Measurements from ENCODE around the gene ATF7. TPM values are rescaled to one million over a fixed set of nuclear protein-coding genes. Genes with fewer than 3 reads are reported as not detected.

ATF7 gene
- polyA plus RNA-seq, 2 of the 4 experiments (the other 2 are of a cell fraction) = 22.9 to 38.9 TPM

DNA sequence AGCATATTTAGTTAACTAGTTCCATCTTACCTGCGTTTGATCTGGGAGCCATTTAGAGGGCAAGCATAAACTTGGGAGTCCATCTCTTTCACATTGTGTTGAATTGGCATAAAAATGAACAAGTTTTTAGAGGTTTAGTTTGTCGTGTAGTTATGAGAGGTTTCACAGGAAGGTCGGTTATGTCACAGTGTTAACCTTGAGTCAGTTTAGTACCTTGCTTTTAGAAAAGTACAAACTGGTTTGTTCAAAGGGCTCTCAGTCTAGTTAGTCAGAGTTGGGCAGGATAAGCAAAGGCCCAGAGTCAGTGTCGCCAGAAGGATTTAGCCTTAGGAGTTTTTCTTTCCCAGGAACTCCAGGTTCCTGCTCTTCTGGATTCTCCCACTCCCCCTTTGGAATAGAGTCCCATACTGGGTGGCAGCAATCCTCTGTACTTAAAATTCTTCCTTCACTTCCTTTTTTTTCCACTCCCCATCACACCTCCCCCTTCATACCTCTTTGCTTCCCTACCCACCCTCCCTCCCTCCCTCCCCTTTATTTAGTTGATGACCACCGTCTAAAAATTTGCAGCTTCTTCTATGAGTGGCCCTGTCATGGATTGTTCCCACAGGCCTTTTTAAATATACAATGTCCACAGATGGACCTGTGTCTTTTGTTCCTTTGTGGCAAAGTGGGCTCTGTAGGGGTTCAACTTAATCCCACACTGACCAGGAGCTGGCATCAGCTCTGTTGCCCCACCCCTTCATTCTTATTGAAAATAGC, 162.2 kb downstream of the ATF7 start:
- Histone ChIP-seq H3K4me2 (no peak overlapping the region), H3K9me3 (no peaks in the 10 kb centered on the region), H3K27ac (no peak overlapping the region), H3K4me1 (peaks cover 54% of the 10 kb centered on the region; the same call in 2 of the 3 replicates), H3K4me3 (no peak overlapping the region)
- peak; percentile 40; the same call in 1 of the 2 replicates for TF ChIP-seq POLR2AphosphoS2 (conservative IDR thresholded peaks at IDR 0.05; ENCODE audit: low read length)
- no peak for TF ChIP-seq GATA3 (IDR thresholded peaks at IDR 0.05; ENCODE audit: borderline replicate concordance)
- ChIA-PET POLR2A (interaction anchor here (1.1 to 2.8 kb wide), 3 partner anchors 9 to 13 kb away, joined by 3 to 9 read pairs (median 6); no protein-coding TSS in a partner anchor), CTCF (interaction anchor here (0.6 to 3.3 kb wide), 9 partner anchors 9 to 176 kb away, joined by 3 to 14 read pairs (median 3); no protein-coding TSS in a partner anchor)
- FAIRE-seq (no peak), ATAC-seq (peak in 1 of 2 experiments; percentile 16; a peak in 3 of 6 replicates), DNase-seq (ENCODE audit: low read depth in 1 of 2, low spot score in 1 of 2) (no peak)
- 69% methylated on average over 5 of the region's 5 CpGs for WGBS (ENCODE audit: missing lambda C conversion rate)

DNA sequence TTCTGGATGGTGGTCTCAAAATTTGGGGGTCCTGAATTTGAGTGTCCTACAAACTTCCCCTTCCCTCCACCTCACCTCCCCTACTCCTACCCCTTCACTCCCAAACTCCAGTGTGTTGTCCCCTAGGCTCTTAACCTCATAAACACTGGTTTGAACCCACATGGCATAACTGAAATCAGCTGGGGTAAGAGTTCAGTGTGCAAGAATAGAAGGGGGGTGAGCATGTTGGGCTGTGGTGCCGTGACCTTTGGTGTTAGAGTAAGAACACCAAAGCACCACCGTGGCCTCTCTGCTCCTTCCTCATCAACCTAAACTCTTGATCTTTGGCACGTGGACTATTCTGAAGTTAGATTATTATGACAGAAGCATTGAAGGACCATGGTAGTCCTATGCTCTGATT, 163.2 kb downstream of the ATF7 start:
- no peak for ATAC-seq
- no peak for FAIRE-seq
- Histone ChIP-seq H3K4me1 (peaks cover 54% of the 10 kb centered on the region; the same call in 2 of the 3 replicates), H3K27ac (no peak overlapping the region), H3K4me2 (no peak overlapping the region), H3K9me3 (no peaks in the 10 kb centered on the region), H3K4me3 (no peak overlapping the region)
- CTCF ChIA-PET = interaction anchor here (0.5 to 2.1 kb wide), 3 partner anchors 10 to 250 kb away, joined by 3 to 7 read pairs (median 7); no protein-coding TSS in a partner anchor
- POLR2A ChIA-PET = interaction anchor here (1.2 kb wide), 1 partner anchor 10 kb away, joined by 4 read pairs; no protein-coding TSS in a partner anchor
- no peak for DNase-seq (ENCODE audit: low read depth in 1 of 2, low spot score in 1 of 2)
- TF ChIP-seq HOXA7 (CRISPR knock-in tag; IDR thresholded peaks at IDR 0.05) (no peak), HMGXB4 (CRISPR knock-in tag; IDR thresholded peaks at IDR 0.05; ENCODE audit: borderline replicate concordance) (no peak), TP53 (CRISPR knock-in tag; IDR thresholded peaks at IDR 0.05) (no peak), ZSCAN20 (CRISPR knock-in tag; IDR thresholded peaks at IDR 0.05) (no peak), PHF8 (IDR thresholded peaks at IDR 0.05; ENCODE audit: borderline replicate concordance, low read depth) (no peak), KDM5A (IDR thresholded peaks at IDR 0.05) (no peak), RAD21 (conservative IDR thresholded peaks at IDR 0.05 in 1 of 2, IDR thresholded peaks at IDR 0.05 in 1 of 2) (no peak), TFCP2L1 (CRISPR knock-in tag; IDR thresholded peaks at IDR 0.05) (no peak), JUN (IDR thresholded peaks at IDR 0.05) (no peak)
- TF ChIP-seq, protein P1, sequence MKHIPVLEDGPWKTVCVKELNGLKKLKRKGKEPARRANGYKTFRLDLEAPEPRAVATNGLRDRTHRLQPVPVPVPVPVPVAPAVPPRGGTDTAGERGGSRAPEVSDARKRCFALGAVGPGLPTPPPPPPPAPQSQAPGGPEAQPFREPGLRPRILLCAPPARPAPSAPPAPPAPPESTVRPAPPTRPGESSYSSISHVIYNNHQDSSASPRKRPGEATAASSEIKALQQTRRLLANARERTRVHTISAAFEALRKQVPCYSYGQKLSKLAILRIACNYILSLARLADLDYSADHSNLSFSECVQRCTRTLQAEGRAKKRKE (CRISPR knock-in tag; IDR thresholded peaks at IDR 0.05; ENCODE audit: low read depth) = no peak
- TF ChIP-seq, protein P2, sequence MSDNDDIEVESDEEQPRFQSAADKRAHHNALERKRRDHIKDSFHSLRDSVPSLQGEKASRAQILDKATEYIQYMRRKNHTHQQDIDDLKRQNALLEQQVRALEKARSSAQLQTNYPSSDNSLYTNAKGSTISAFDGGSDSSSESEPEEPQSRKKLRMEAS (IDR thresholded peaks at IDR 0.05) = no peak
- TF ChIP-seq, protein P3, sequence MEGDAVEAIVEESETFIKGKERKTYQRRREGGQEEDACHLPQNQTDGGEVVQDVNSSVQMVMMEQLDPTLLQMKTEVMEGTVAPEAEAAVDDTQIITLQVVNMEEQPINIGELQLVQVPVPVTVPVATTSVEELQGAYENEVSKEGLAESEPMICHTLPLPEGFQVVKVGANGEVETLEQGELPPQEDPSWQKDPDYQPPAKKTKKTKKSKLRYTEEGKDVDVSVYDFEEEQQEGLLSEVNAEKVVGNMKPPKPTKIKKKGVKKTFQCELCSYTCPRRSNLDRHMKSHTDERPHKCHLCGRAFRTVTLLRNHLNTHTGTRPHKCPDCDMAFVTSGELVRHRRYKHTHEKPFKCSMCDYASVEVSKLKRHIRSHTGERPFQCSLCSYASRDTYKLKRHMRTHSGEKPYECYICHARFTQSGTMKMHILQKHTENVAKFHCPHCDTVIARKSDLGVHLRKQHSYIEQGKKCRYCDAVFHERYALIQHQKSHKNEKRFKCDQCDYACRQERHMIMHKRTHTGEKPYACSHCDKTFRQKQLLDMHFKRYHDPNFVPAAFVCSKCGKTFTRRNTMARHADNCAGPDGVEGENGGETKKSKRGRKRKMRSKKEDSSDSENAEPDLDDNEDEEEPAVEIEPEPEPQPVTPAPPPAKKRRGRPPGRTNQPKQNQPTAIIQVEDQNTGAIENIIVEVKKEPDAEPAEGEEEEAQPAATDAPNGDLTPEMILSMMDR (IDR thresholded peaks at IDR 0.05) = no peak
- WGBS (ENCODE audit: missing lambda C conversion rate) = 79% methylated on average over 3 of the region's 3 CpGs

DNA sequence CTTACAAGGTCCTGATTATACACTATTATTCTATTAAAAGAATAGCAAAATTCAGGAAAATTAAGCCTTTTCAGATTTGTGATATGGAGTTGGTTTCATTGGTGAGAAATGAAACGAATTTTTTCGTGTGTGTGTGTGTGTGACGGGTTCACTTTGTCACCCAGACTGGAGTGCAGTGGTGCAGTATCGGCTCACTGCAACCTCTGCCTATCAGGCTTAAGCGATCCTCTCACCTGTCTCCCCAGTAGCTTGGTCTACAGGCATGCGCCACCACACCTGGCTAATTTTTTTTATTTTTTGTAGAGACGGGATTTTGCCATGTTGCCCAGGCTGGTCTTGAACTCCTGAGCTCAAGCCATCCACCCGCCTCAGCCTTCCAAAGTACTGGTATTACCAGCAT, 164.6 kb downstream of the ATF7 start:
- no peak overlapping the region for H3K27ac ChIP-seq
- no peaks in the 10 kb centered on the region for H3K9me3 ChIP-seq
- DNase-seq (ENCODE audit: low read depth in 1 of 2, low spot score in 1 of 2) (no peak), ATAC-seq (no peak), FAIRE-seq (no peak)
- ChIA-PET CTCF (interaction anchor here (1.0 to 2.1 kb wide), 4 partner anchors 9 to 116 kb away, joined by 3 to 7 read pairs (median 6); no protein-coding TSS in a partner anchor), POLR2A (no interaction called here)
- TF ChIP-seq HOXB5 (CRISPR knock-in tag; IDR thresholded peaks at IDR 0.05) = no peak
- TF ChIP-seq, protein P4, sequence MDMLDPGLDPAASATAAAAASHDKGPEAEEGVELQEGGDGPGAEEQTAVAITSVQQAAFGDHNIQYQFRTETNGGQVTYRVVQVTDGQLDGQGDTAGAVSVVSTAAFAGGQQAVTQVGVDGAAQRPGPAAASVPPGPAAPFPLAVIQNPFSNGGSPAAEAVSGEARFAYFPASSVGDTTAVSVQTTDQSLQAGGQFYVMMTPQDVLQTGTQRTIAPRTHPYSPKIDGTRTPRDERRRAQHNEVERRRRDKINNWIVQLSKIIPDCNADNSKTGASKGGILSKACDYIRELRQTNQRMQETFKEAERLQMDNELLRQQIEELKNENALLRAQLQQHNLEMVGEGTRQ (IDR thresholded peaks at IDR 0.05) = no peak
- TF ChIP-seq FOSB (CRISPR knock-in tag; IDR thresholded peaks at IDR 0.05) = no peak
- TF ChIP-seq BHLHE40 (IDR thresholded peaks at IDR 0.05; ENCODE audit: low read depth, low read length) = no peak
- TF ChIP-seq FOSL2 (IDR thresholded peaks at IDR 0.05) = no peak
- TF ChIP-seq FOSL2 (CRISPR knock-in tag; IDR thresholded peaks at IDR 0.05) = no peak
- TF ChIP-seq EHMT2 (IDR thresholded peaks at IDR 0.05; ENCODE audit: low read depth) = no peak
- TF ChIP-seq, protein P5, sequence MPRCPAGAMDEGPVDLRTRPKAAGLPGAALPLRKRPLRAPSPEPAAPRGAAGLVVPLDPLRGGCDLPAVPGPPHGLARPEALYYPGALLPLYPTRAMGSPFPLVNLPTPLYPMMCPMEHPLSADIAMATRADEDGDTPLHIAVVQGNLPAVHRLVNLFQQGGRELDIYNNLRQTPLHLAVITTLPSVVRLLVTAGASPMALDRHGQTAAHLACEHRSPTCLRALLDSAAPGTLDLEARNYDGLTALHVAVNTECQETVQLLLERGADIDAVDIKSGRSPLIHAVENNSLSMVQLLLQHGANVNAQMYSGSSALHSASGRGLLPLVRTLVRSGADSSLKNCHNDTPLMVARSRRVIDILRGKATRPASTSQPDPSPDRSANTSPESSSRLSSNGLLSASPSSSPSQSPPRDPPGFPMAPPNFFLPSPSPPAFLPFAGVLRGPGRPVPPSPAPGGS (IDR thresholded peaks at IDR 0.05) = no peak
- WGBS (ENCODE audit: missing lambda C conversion rate) = 94% methylated on average over 8 of the region's 8 CpGs
- no peak overlapping the region for H3K4me2 ChIP-seq
- H3K4me3 ChIP-seq = no peak overlapping the region
- H3K4me1 ChIP-seq = peaks cover 54% of the 10 kb centered on the region; the same call in 2 of the 3 replicates
